T-cell (primary cell): ENCODE results near the gene APOL6. TPM values are rescaled to one million over a fixed set of nuclear protein-coding genes. Genes with fewer than 3 reads are reported as not detected.

Source experiments
- ATAC-seq, 4 experiments: fragments of 200-7000 bp in 3 of 4; fragments of 150-1000 bp in 1 of 4; cut with Tn5 transposase; replicated peaks in 1 of 4; 1 replicate in 3 of 4; 2 replicates in 1 of 4; pipeline ENCODE4 v1.10.0; 2021; ENCODE audit warnings: moderate library complexity in 3 of 4, mild to moderate bottlenecking in 2 of 4, moderate number of reproducible peaks in 1 of 4
- CTCF ChIA-PET, 2 donors: fragments of 300-600 bp; sonication (Branson Sonifier 250); formaldehyde crosslinking; loops; one replicate each; lab custom pipeline; 2022; ENCODE audit warnings: antibody characterized with exemption in 2 of 2; lab: Charles Lee
- POLR2A ChIA-PET, 2 donors: fragments of 300-600 bp; sonication (Branson Sonifier 250); formaldehyde crosslinking; loops; one replicate each; lab custom pipeline; 2022; ENCODE audit warnings: antibody characterized with exemption in 2 of 2; lab: Charles Lee
- DNase-seq, 35 experiments: peaks; one replicate each; pipeline versions ENCODE4 v3.0.0 to v3.0.0-alpha.2; 2013 to 2023
- H3K27ac ChIP-seq: one replicate; pipeline ENCODE4 v1.5.1; 2013; ENCODE audit warnings: low read length
- H3K27me3 ChIP-seq, 2 experiments: replicated peaks in 1 of 2; 1 replicate in 1 of 2; 2 replicates in 1 of 2; pipeline versions ENCODE4 v1.6.1 to v1.7.0; 2013; ENCODE audit warnings: low read length in 1 of 2, mixed read lengths in 1 of 2; ENCODE audit not compliant: control insufficient read depth in 2 of 2, insufficient read depth in 2 of 2; ENCODE audit errors: extremely low read depth in 1 of 2
- H3K36me3 ChIP-seq, 2 donors: 1 replicate in 1 of 2; 2 replicates in 1 of 2; pipeline versions ENCODE4 v1.6.1 to v1.7.0; 2013; ENCODE audit warnings: low read length in 1 of 2; ENCODE audit not compliant: control insufficient read depth in 2 of 2, insufficient read depth in 1 of 2; ENCODE audit errors: extremely low read depth in 1 of 2
- H3K4me1 ChIP-seq, 2 experiments: 1 replicate in 1 of 2; 2 replicates in 1 of 2; pipeline versions ENCODE4 v1.6.1 to v1.7.0; 2013; ENCODE audit warnings: low read length in 2 of 2, mixed read lengths in 1 of 2; ENCODE audit not compliant: insufficient read depth in 2 of 2, control insufficient read depth in 1 of 2; ENCODE audit errors: extremely low read depth in 1 of 2
- H3K4me3 ChIP-seq, 2 donors: 1 replicate in 1 of 2; 2 replicates in 1 of 2; pipeline versions ENCODE4 v1.5.1 to v1.7.0; 2013; ENCODE audit warnings: mild to moderate bottlenecking in 2 of 2, low read length in 1 of 2, moderate library complexity in 1 of 2; ENCODE audit not compliant: control insufficient read depth in 1 of 2; ENCODE audit errors: extremely low read depth in 1 of 2
- H3K9me3 ChIP-seq: 2 replicates; pipeline ENCODE4 v1.7.0; 2013
- H3K27ac Mint-ChIP-seq, 2 donors: one replicate each; pipeline ENCODE4 v1.8.0; 2020 to 2021; ENCODE audit warnings: mild to moderate bottlenecking in 2 of 2, mixed read lengths in 2 of 2
- H3K27me3 Mint-ChIP-seq, 2 donors: one replicate each; pipeline ENCODE4 v1.8.0; 2021 to 2022; ENCODE audit warnings: mixed read lengths in 2 of 2
- H3K36me3 Mint-ChIP-seq: one replicate; pipeline ENCODE4 v1.8.0; 2021; ENCODE audit warnings: mixed read lengths
- H3K4me1 Mint-ChIP-seq, 3 donors: one replicate each; pipeline ENCODE4 v1.8.0; 2020 to 2022; ENCODE audit warnings: mixed read lengths in 3 of 3, mild to moderate bottlenecking in 1 of 3
- H3K4me3 Mint-ChIP-seq, 3 donors: one replicate each; pipeline ENCODE4 v1.8.0; 2020 to 2022; ENCODE audit warnings: mild to moderate bottlenecking in 3 of 3, mixed read lengths in 3 of 3, moderate library complexity in 3 of 3
- H3K9me3 Mint-ChIP-seq, 3 donors: one replicate each; pipeline ENCODE4 v1.8.0; 2020 to 2022; ENCODE audit warnings: mixed read lengths in 3 of 3
- WGBS: methylation state at CpG from one replicate; pipeline ENCODE4 v1.1.5; 2013; ENCODE audit warnings: missing lambda C conversion rate; ENCODE audit not compliant: insufficient coverage; 5-methylcytosine and 5-hydroxymethylcytosine counted together
- total RNA-seq, 35 experiments: library from RNA in 6 of 35; stranded (reverse) in 6 of 35; fragments of 120-200 nt in 1 of 35; gene quantifications; one replicate each; pipeline versions ENCODE4 v1.2.1 to v1.2.4 and lab custom pipeline; 2013 to 2026

Gene APOL6
- total RNA-seq, 5 donors from 2014 or later (not counting 1 experiment from before 2014, with no cell fraction given) = 47.5 to 55.7 (median 52.3) TPM

DNA sequence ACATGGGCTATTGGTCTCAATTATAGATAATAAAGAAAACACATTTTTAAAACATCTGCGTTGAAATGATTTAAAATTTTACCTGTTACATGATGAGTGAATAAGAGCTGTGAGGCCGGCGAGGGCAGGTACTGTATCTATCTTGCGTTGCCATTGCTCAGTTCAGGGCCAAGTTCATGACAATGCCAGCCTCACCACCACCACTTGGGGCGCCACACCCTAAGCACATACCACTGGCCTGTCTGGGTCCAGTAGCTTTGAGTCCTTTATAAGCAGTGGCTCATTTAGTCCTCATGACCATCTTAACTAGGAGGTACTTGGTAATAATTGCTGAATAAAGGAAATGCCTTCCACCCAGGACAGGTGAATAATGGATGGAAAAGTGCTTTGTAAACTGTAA, 16.6 kb upstream of the APOL6 start:
- Mint-ChIP-seq H3K36me3 (no peaks in the 10 kb centered on the region), H3K4me1 (peaks cover 32 to 38% (median 32%) of the 10 kb centered on the region in 3 donors), H3K27ac (no peak overlapping the region), H3K4me3 (no peak overlapping the region), H3K27me3 (peaks cover 0 to 1% of the 10 kb centered on the region in 2 donors), H3K9me3 (peaks cover 0 to 3% (median 0%) of the 10 kb centered on the region in 3 donors)
- Histone ChIP-seq H3K9me3 (no peaks in the 10 kb centered on the region), H3K36me3 (no peaks in the 10 kb centered on the region), H3K27ac (no peak overlapping the region), H3K27me3 (peaks cover 0 to 5% of the 10 kb centered on the region in 2 experiments), H3K4me3 (no peak overlapping the region), H3K4me1 (peaks cover 0 to 17% of the 10 kb centered on the region in 2 experiments)
- POLR2A ChIA-PET = no interaction called here
- WGBS = no CpG with 5 or more reads among the region's 5 CpGs
- no peak for ATAC-seq
- peak in 9 of 35 experiments; percentile 13 to 47 (median 20) for DNase-seq
- CTCF ChIA-PET = no interaction called here

DNA sequence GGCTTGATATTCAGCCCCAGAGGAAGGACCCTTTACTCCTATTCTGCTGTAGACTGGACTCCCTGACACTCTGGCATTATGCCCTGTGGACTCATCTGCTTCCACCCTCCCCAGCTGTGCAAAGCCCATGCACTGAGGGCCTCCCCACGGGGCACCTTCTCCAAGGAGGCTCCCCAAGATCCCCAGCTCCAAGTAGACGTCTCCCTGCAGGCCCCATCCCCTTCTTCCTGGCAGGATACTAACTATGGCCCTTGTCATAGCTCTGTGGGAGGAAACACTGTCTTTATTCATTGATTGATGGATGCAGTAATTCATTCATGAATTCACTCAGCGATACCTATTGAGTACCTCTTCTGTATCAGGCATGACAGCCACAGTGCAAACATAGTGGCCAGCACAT, 15.3 kb upstream of the APOL6 start:
- CTCF ChIA-PET = no interaction called here
- no CpG with 5 or more reads among the region's 3 CpGs for WGBS

GRCh38 chr22:35633520-35633919, 14.7 kb upstream of the APOL6 start:
- Histone ChIP-seq H3K36me3 (no peaks in the 10 kb centered on the region), H3K27me3 (no peaks in the 10 kb centered on the region), H3K27ac (no peak overlapping the region), H3K4me3 (no peak overlapping the region), H3K4me1 (peaks cover 0 to 5% of the 10 kb centered on the region in 2 experiments), H3K9me3 (no peaks in the 10 kb centered on the region)
- ATAC-seq (no peak), DNase-seq (no peak)
- Mint-ChIP-seq H3K36me3 (no peaks in the 10 kb centered on the region), H3K27me3 (peaks cover 0 to 7% of the 10 kb centered on the region in 2 donors), H3K4me1 (peaks cover 21 to 27% (median 22%) of the 10 kb centered on the region in 3 donors), H3K4me3 (no peak overlapping the region), H3K27ac (peak overlapping the region in 1 of 2 donors; percentile 18), H3K9me3 (peaks cover 0 to 3% (median 0%) of the 10 kb centered on the region in 3 donors)
- CTCF ChIA-PET = no interaction called here
- WGBS = 96% methylated on average over 18 of the region's 18 CpGs
- POLR2A ChIA-PET = no interaction called here

More for the DNA sequence above, 15.3 kb upstream of the APOL6 start:
- ATAC-seq (no peak), DNase-seq (no peak)
- POLR2A ChIA-PET = no interaction called here
- H3K4me3 Mint-ChIP-seq = no peak overlapping the region
- H3K27ac Mint-ChIP-seq = peak overlapping the region in 1 of 2 donors; percentile 5
- no peak overlapping the region for H3K27ac ChIP-seq
- no peaks in the 10 kb centered on the region for H3K9me3 ChIP-seq
- peaks cover 0 to 3% (median 0%) of the 10 kb centered on the region in 3 donors for H3K9me3 Mint-ChIP-seq
- H3K4me1 ChIP-seq = peaks cover 0 to 6% of the 10 kb centered on the region in 2 experiments
- peaks cover 22 to 27% (median 22%) of the 10 kb centered on the region in 3 donors for H3K4me1 Mint-ChIP-seq
- H3K36me3 ChIP-seq = no peaks in the 10 kb centered on the region
- H3K36me3 Mint-ChIP-seq = no peaks in the 10 kb centered on the region
- no peaks in the 10 kb centered on the region for H3K27me3 ChIP-seq
- H3K4me3 ChIP-seq = no peak overlapping the region
- H3K27me3 Mint-ChIP-seq = peaks cover 0 to 5% of the 10 kb centered on the region in 2 donors

DNA sequence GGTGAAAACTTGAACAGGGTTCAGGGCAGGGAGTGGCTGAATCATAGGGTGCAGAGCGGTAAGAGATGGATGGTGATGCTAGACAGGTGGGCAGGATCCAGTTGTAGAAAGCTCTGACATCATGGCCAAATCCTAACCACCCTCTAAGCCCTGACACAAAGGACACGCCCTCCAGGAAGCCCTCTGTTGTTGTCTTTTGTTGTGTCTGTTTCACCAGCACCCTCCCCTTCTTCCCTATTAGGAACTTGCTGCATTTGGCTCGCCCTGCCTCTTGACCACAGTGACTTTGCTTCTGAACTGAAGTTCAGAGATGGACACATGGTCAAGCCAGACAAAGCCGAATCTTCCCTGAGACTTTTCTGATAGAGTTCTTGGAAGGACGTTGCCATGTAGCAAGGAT, 14.2 kb upstream of the APOL6 start:
- no peaks in the 10 kb centered on the region for H3K27me3 ChIP-seq
- DNase-seq = no peak
- peaks cover 0 to 3% (median 0%) of the 10 kb centered on the region in 3 donors for H3K9me3 Mint-ChIP-seq

DNA sequence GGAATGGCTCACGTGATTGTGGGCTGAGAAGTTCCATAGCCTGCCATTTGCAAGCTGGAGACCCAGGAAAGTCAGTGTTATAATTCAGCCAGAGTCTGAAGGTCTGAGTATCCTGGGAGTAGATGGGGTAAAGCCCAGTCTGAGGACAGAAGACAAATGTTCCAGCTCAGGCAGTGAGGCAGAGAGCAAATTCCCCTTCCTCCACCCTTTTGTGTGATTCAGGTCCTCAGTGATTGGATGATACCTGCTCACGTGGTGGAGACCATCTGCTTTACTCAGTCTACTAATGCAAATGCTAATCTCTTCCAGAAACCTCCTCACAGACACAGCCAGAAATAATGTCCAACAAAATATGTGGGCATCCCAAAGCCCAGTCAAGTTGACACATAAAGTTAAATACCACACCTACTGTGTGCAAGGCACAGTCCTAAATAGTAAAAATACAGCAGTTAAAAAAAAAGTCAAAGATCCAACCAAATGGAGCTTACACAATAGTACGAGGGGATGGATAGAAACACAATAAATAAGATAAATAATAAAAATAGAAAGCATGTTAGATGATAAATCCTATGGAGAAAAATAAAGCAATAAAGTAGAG, 13.2 kb upstream of the APOL6 start:
- H3K4me3 Mint-ChIP-seq = no peak overlapping the region
- H3K27ac ChIP-seq = no peak overlapping the region
- H3K4me3 ChIP-seq = no peak overlapping the region
- ChIA-PET POLR2A (no interaction called here), CTCF (no interaction called here)
- no peak for DNase-seq
- H3K27me3 Mint-ChIP-seq = peaks cover 0 to 5% of the 10 kb centered on the region in 2 donors
- H3K9me3 ChIP-seq = no peaks in the 10 kb centered on the region
- no peaks in the 10 kb centered on the region for H3K9me3 Mint-ChIP-seq
- no peaks in the 10 kb centered on the region for H3K36me3 ChIP-seq
- no peaks in the 10 kb centered on the region for H3K27me3 ChIP-seq
- H3K27ac Mint-ChIP-seq = no peak overlapping the region
- H3K36me3 Mint-ChIP-seq = no peaks in the 10 kb centered on the region
- H3K4me1 ChIP-seq = no peaks in the 10 kb centered on the region
- WGBS = 80% methylated on average over 1 of the region's 3 CpGs
- H3K4me1 Mint-ChIP-seq = peaks cover 12 to 18% (median 14%) of the 10 kb centered on the region in 3 donors
- no peak for ATAC-seq

More for the DNA sequence above, 14.2 kb upstream of the APOL6 start:
- no peak overlapping the region for H3K4me3 Mint-ChIP-seq
- H3K36me3 Mint-ChIP-seq = no peaks in the 10 kb centered on the region
- Histone ChIP-seq H3K27ac (no peak overlapping the region), H3K4me1 (peaks cover 0 to 5% of the 10 kb centered on the region in 2 experiments), H3K9me3 (no peaks in the 10 kb centered on the region), H3K4me3 (no peak overlapping the region), H3K36me3 (no peaks in the 10 kb centered on the region)
- H3K27ac Mint-ChIP-seq = peak overlapping the region in 1 of 2 donors; percentile 18
- H3K27me3 Mint-ChIP-seq = peaks cover 0 to 7% of the 10 kb centered on the region in 2 donors
- 74% methylated on average over 3 of the region's 5 CpGs for WGBS
- peaks cover 20 to 27% (median 22%) of the 10 kb centered on the region in 3 donors for H3K4me1 Mint-ChIP-seq
- peak in 3 of 4 experiments; percentile 33 to 52 (median 47) for ATAC-seq
- ChIA-PET POLR2A (no interaction called here), CTCF (no interaction called here)

DNA sequence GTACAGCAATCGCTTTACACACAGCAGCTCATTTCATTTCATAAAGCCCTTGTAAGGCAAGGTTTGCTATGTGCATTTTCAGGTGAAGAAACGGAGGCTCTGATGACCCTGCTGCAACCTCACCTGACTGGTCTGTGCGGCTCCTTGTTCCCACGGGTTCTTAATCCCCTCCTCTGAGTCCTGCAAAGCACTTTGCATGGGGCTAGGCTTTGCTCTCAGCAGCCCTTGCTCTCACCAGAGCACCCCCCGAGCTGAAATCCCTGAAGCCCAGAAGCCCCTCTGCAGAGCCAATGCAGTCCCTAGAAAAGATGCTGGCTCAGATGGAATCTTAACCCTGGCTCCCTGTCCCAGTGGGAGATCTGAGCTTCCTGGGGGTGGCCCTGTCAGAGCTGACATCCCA, 11.0 kb upstream of the APOL6 start:
- H3K9me3 Mint-ChIP-seq = no peaks in the 10 kb centered on the region
- Histone ChIP-seq H3K4me1 (no peaks in the 10 kb centered on the region), H3K36me3 (no peaks in the 10 kb centered on the region), H3K9me3 (no peaks in the 10 kb centered on the region), H3K27ac (no peak overlapping the region), H3K4me3 (no peak overlapping the region), H3K27me3 (peaks cover 0 to under 1% of the 10 kb centered on the region in 2 experiments)
- H3K4me1 Mint-ChIP-seq = peaks cover 12 to 18% (median 14%) of the 10 kb centered on the region in 3 donors
- no peaks in the 10 kb centered on the region for H3K36me3 Mint-ChIP-seq
- POLR2A ChIA-PET = no interaction called here
- 72% methylated on average over 3 of the region's 5 CpGs for WGBS
- H3K27me3 Mint-ChIP-seq = peaks cover 0 to 5% of the 10 kb centered on the region in 2 donors
- H3K27ac Mint-ChIP-seq = no peak overlapping the region
- DNase-seq = no peak
- H3K4me3 Mint-ChIP-seq = no peak overlapping the region
- ATAC-seq = no peak
- CTCF ChIA-PET = no interaction called here
